Nephron progenitor cell (in vitro differentiated cells): ENCODE measurements around the gene CACNA2D4.

Source experiments
- DNase-seq: peaks from one replicate; pipeline ENCODE4 v3.0.0; 2021
- H3K27ac Mint-ChIP-seq: 2 replicates; pipeline ENCODE4 v1.8.0; 2021; ENCODE audit warnings: mild to moderate bottlenecking, moderate library complexity, mixed read lengths
- H3K27me3 Mint-ChIP-seq: 2 replicates; pipeline ENCODE4 v1.8.0; 2021; ENCODE audit warnings: mild to moderate bottlenecking, low read depth, mixed read lengths; ENCODE audit not compliant: poor library complexity
- H3K36me3 Mint-ChIP-seq: 2 replicates; pipeline ENCODE4 v1.8.0; 2021; ENCODE audit warnings: low read depth, mixed read lengths
- H3K4me1 Mint-ChIP-seq: 2 replicates; pipeline ENCODE4 v1.8.0; 2021; ENCODE audit warnings: mixed read lengths
- H3K4me3 Mint-ChIP-seq: 2 replicates; pipeline ENCODE4 v1.8.0; 2021; ENCODE audit warnings: mild to moderate bottlenecking, moderate library complexity, mixed read lengths
- H3K9me3 Mint-ChIP-seq: 2 replicates; pipeline ENCODE4 v1.8.0; 2021; ENCODE audit warnings: mild to moderate bottlenecking, moderate library complexity, mixed read lengths
- CTCF ChIP-seq: fragments of 200-600 bp; sonication (generic); IDR thresholded peaks from 2 replicates; pipeline ENCODE4 v1.5.0; 2021; ENCODE audit warnings: antibody characterized with exemption

Gene CACNA2D4

GRCh38 chr12:1797011-1797901 lies 121.2 kb downstream of the CACNA2D4 start:
- Mint-ChIP-seq H3K9me3 (no peaks in the 10 kb centered on the region), H3K4me1 (peaks cover 62% of the 10 kb centered on the region), H3K4me3 (no peak overlapping the region), H3K27me3 (peaks cover 24% of the 10 kb centered on the region), H3K36me3 (no peaks in the 10 kb centered on the region), H3K27ac (no peak overlapping the region)
- no peak for TF ChIP-seq CTCF
- no peak for DNase-seq

GRCh38 chr12:1796515-1797010 lies 121.9 kb downstream of the CACNA2D4 start:
- no peak for DNase-seq
- no peak for TF ChIP-seq CTCF
- H3K36me3 Mint-ChIP-seq, result no peaks in the 10 kb centered on the region
- H3K27ac Mint-ChIP-seq, result no peak overlapping the region
- H3K4me3 Mint-ChIP-seq, result no peak overlapping the region
- H3K27me3 Mint-ChIP-seq, result peaks cover 26% of the 10 kb centered on the region
- no peaks in the 10 kb centered on the region for H3K9me3 Mint-ChIP-seq
- peaks cover 61% of the 10 kb centered on the region for H3K4me1 Mint-ChIP-seq

- Mint-ChIP-seq H3K27me3 (peaks cover 23% of the 10 kb centered on the region), H3K9me3 (no peaks in the 10 kb centered on the region), H3K4me1 (peaks cover 60% of the 10 kb centered on the region), H3K4me3 (peak overlapping the region; percentile 74), H3K27ac (no peak overlapping the region), H3K36me3 (no peaks in the 10 kb centered on the region)
- peak; percentile 89 for TF ChIP-seq CTCF
- DNase-seq, result peak; percentile 92
Measured at GRCh38 chr12:1795785-1796514, 122.5 kb downstream of the CACNA2D4 start.

GRCh38 chr12:1795221-1795784 lies 123.1 kb downstream of the CACNA2D4 start:
- Mint-ChIP-seq H3K36me3 (no peaks in the 10 kb centered on the region), H3K4me1 (peaks cover 61% of the 10 kb centered on the region), H3K9me3 (no peaks in the 10 kb centered on the region), H3K27ac (no peak overlapping the region), H3K27me3 (peaks cover 23% of the 10 kb centered on the region), H3K4me3 (peak overlapping the region; percentile 61)
- no peak for DNase-seq
- no peak for TF ChIP-seq CTCF

- Mint-ChIP-seq H3K4me1 (peaks cover 62% of the 10 kb centered on the region), H3K27me3 (peaks cover 19% of the 10 kb centered on the region), H3K9me3 (no peaks in the 10 kb centered on the region), H3K4me3 (no peak overlapping the region), H3K36me3 (no peaks in the 10 kb centered on the region), H3K27ac (peak overlapping the region; percentile 88)
- TF ChIP-seq CTCF, result no peak
- no peak for DNase-seq
Measured at GRCh38 chr12:1794440-1795090, 123.9 kb downstream of the CACNA2D4 start.
